Nephron progenitor cell (in vitro differentiated cells): ENCODE results near the gene ZNF280B.

Experiments
- DNase-seq: peaks from one replicate; pipeline ENCODE4 v3.0.0; 2021
- H3K27ac Mint-ChIP-seq: 2 replicates; pipeline ENCODE4 v1.8.0; 2021; ENCODE audit warnings: mild to moderate bottlenecking, moderate library complexity, mixed read lengths
- H3K27me3 Mint-ChIP-seq: 2 replicates; pipeline ENCODE4 v1.8.0; 2021; ENCODE audit warnings: mild to moderate bottlenecking, low read depth, mixed read lengths; ENCODE audit not compliant: poor library complexity
- H3K36me3 Mint-ChIP-seq: 2 replicates; pipeline ENCODE4 v1.8.0; 2021; ENCODE audit warnings: low read depth, mixed read lengths
- H3K4me1 Mint-ChIP-seq: 2 replicates; pipeline ENCODE4 v1.8.0; 2021; ENCODE audit warnings: mixed read lengths
- H3K4me3 Mint-ChIP-seq: 2 replicates; pipeline ENCODE4 v1.8.0; 2021; ENCODE audit warnings: mild to moderate bottlenecking, moderate library complexity, mixed read lengths
- H3K9me3 Mint-ChIP-seq: 2 replicates; pipeline ENCODE4 v1.8.0; 2021; ENCODE audit warnings: mild to moderate bottlenecking, moderate library complexity, mixed read lengths
- CTCF ChIP-seq: fragments of 200-600 bp; sonication (generic); IDR thresholded peaks from 2 replicates; pipeline ENCODE4 v1.5.0; 2021; ENCODE audit warnings: antibody characterized with exemption

The ZNF280B gene

DNA sequence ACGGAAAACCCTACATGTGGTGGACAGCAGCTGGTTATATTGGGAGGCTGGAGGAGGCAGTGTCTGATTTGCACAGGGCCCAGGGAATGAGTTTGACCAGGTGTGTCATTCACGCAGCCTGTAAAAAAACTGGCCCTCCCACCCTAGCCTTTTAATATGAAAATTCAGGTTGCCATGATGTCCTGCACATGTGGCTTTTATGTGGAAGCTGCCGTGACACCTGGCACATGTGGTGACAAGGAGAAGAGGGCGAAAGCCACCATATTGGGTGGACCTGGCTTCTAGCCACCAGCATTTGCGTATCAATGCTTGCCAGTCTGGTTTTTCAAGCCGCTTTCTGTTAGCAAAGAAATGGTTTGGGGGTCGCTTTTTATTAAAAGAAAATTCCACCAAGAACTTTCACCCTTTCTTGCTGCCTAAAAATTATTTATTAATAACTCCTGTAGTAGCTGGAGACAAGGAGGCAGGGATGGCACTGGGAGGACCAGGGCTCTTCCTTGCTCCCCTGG lies 43.4 kb downstream of the ZNF280B start:
- TF ChIP-seq CTCF: no peak
- Mint-ChIP-seq H3K27me3 (peaks cover 46% of the 10 kb centered on the region), H3K4me3 (no peak overlapping the region), H3K27ac (no peak overlapping the region), H3K4me1 (no peaks in the 10 kb centered on the region), H3K36me3 (no peaks in the 10 kb centered on the region), H3K9me3 (peaks cover 41% of the 10 kb centered on the region)
- DNase-seq: no peak

GRCh38 chr22:22464541-22465054 lies 43.9 kb downstream of the ZNF280B start:
- no peaks in the 10 kb centered on the region for H3K4me1 Mint-ChIP-seq
- no peak overlapping the region for H3K4me3 Mint-ChIP-seq
- peaks cover 40% of the 10 kb centered on the region for H3K9me3 Mint-ChIP-seq
- no peak for TF ChIP-seq CTCF
- no peaks in the 10 kb centered on the region for H3K36me3 Mint-ChIP-seq
- no peak overlapping the region for H3K27ac Mint-ChIP-seq
- peaks cover 52% of the 10 kb centered on the region for H3K27me3 Mint-ChIP-seq
- no peak for DNase-seq

DNA sequence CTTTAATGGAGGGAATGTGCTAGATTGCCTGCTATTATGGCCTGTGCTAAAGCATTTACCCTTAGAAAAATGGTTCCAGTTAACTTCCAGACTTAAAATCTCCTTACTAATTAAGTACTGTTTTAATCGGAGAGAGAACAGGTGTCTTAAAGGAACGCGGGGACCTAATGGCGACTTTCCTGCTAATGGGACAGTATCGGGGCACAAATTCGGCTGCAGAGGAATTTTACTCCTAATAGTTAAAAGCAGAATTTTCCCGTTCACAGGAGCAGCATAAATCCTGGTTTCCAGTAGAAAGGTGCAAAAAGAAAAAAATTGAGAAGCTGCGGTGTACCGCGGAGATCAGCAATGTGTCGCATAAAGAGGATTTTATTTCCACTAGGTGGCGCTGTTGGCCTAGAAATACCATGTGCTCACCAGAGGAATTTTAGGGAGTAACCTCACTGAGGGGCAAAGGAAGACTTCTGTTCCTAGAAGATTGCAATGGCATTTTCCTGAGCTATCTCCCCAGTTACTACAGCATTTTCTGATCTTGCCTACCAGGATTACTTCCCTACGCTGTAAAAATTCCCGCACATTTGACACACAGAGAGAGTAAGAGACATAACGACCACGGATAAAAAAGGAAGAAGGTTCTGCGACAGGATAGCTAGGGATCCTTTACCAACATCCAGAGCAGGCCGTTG lies 44.5 kb downstream of the ZNF280B start:
- Mint-ChIP-seq H3K36me3 (no peaks in the 10 kb centered on the region), H3K4me3 (no peak overlapping the region), H3K9me3 (peaks cover 40% of the 10 kb centered on the region), H3K4me1 (no peaks in the 10 kb centered on the region), H3K27ac (no peak overlapping the region), H3K27me3 (peaks cover 52% of the 10 kb centered on the region)
- peak; percentile 75 for DNase-seq
- TF ChIP-seq CTCF: peak; percentile 72

GRCh38 chr22:22462813-22463567 lies 45.6 kb downstream of the ZNF280B start:
- no peak for DNase-seq
- Mint-ChIP-seq H3K36me3 (no peaks in the 10 kb centered on the region), H3K27ac (no peak overlapping the region), H3K4me3 (no peak overlapping the region), H3K27me3 (peaks cover 53% of the 10 kb centered on the region), H3K9me3 (peaks cover 44% of the 10 kb centered on the region), H3K4me1 (no peaks in the 10 kb centered on the region)
- no peak for TF ChIP-seq CTCF

DNA sequence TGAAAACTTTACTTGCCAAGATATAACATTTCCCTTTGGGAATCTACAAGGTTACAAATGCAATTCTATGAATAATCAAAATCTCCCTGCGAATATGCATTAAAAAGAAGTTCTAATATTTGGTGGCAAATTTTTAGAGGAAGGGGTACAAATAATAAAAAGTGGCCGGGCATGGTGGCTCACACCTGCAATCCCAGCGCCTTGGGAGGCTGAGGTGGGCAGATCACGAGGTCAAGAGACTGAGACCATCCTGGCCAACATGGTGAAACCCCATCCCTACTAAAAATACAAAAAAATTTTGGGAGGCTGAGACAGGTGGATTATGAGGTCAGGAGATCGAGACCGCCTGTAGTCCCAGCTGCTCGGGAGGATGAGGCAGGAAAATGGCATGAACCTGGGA lies 47.0 kb downstream of the ZNF280B start:
- Mint-ChIP-seq H3K4me1 (no peaks in the 10 kb centered on the region), H3K36me3 (no peaks in the 10 kb centered on the region), H3K9me3 (peaks cover 37% of the 10 kb centered on the region), H3K27me3 (peaks cover 54% of the 10 kb centered on the region), H3K4me3 (no peak overlapping the region), H3K27ac (no peak overlapping the region)
- TF ChIP-seq CTCF: no peak
- DNase-seq: no peak
